Neural cell (in vitro differentiated cells): ENCODE data around the gene ADCY2. TPM values are rescaled to one million over a fixed set of nuclear protein-coding genes. Genes with fewer than 3 reads are reported as not detected.

Experiments used
- H2AFZ ChIP-seq: fragments of 200-600, 300-800 bp; sonication (generic), shearing (Covaris generic); 2 replicates; pipeline ENCODE4 v1.6.0; 2014; ENCODE audit warnings: low read depth, mild to moderate bottlenecking, antibody characterized with exemption, low read length, moderate library complexity
- H3F3A ChIP-seq: fragments of 200-600 bp; shearing (Covaris generic); 2 replicates; pipeline ENCODE4 v1.6.1; 2016; ENCODE audit warnings: mild to moderate bottlenecking, moderate library complexity, mixed read lengths, antibody characterized with exemption, low read length; ENCODE audit not compliant: insufficient read depth, poor library complexity, severe bottlenecking
- H3K27ac ChIP-seq: fragments of 200-600, 300-800 bp; sonication (generic), shearing (Covaris generic); 2 replicates; pipeline ENCODE4 v1.5.1; 2014; ENCODE audit warnings: mild to moderate bottlenecking, low read length, moderate library complexity
- H3K27me3 ChIP-seq: fragments of 300-800, 200-600 bp; sonication (generic), shearing (Covaris generic); 2 replicates; pipeline ENCODE4 v1.6.0; 2014; ENCODE audit warnings: mild to moderate bottlenecking, low read depth, low read length, moderate library complexity; ENCODE audit not compliant: insufficient read depth
- H3K36me3 ChIP-seq: fragments of 300-800, 200-600 bp; sonication (generic), shearing (Covaris generic); 2 replicates; pipeline ENCODE4 v1.5.1; 2014; ENCODE audit warnings: mild to moderate bottlenecking, antibody characterized with exemption, low read length, moderate library complexity; ENCODE audit not compliant: insufficient read depth
- H3K4me2 ChIP-seq: fragments of 300-800, 200-600 bp; sonication (generic), shearing (Covaris generic); 2 replicates; pipeline ENCODE4 v1.6.0; 2014; ENCODE audit warnings: mild to moderate bottlenecking, low read length
- H3K4me3 ChIP-seq: fragments of 300-800, 200-600 bp; sonication (generic), shearing (Covaris generic); 2 replicates; pipeline ENCODE4 v1.5.1; 2014; ENCODE audit warnings: mild to moderate bottlenecking, low read length, moderate library complexity
- H3K79me2 ChIP-seq: fragments of 200-600 bp; shearing (Covaris generic); replicated peaks from 2 replicates; pipeline ENCODE4 v1.6.0; 2014; ENCODE audit warnings: mild to moderate bottlenecking, low read length, moderate library complexity; ENCODE audit not compliant: insufficient read depth
- H3K9ac ChIP-seq: fragments of 300-800, 200-600 bp; sonication (generic), shearing (Covaris generic); 2 replicates; pipeline ENCODE4 v1.6.1; 2016; ENCODE audit warnings: mild to moderate bottlenecking, low read length, mixed read lengths
- H3K9me2 ChIP-seq: fragments of 200-600 bp; shearing (Covaris generic); 2 replicates; pipeline ENCODE4 v1.6.1; 2016; ENCODE audit warnings: mild to moderate bottlenecking, low read length, mixed read lengths; ENCODE audit not compliant: insufficient read depth
- H3K9me3 ChIP-seq: fragments of 200-600, 300-800 bp; sonication (generic), shearing (Covaris generic); 2 replicates; pipeline ENCODE4 v1.6.1; 2016; ENCODE audit warnings: mild to moderate bottlenecking, mixed run types, low read length, moderate library complexity, mixed read lengths
- H4K20me1 ChIP-seq: fragments of 200-600 bp; shearing (Covaris generic); 2 replicates; pipeline ENCODE4 v1.6.1; 2016; ENCODE audit warnings: mild to moderate bottlenecking, mixed run types; ENCODE audit not compliant: insufficient read depth
- CTCF ChIP-seq: fragments of 450-650 bp; IDR thresholded peaks from 2 replicates; pipeline ENCODE4 v1.5.1; 2014; ENCODE audit warnings: antibody characterized with exemption, mild to moderate bottlenecking, moderate library complexity; ENCODE audit not compliant: poor library complexity, severe bottlenecking
- EP300 ChIP-seq: fragments of 450-650 bp; conservative IDR thresholded peaks from 2 replicates; pipeline ENCODE4 v1.6.1; 2014; ENCODE audit warnings: antibody characterized with exemption, mild to moderate bottlenecking, moderate library complexity; ENCODE audit not compliant: poor library complexity, severe bottlenecking
- EZH2 ChIP-seq: fragments of 200-600, 300-800 bp; shearing (Covaris generic), sonication (generic); IDR thresholded peaks from 2 replicates; pipeline ENCODE4 v1.6.1; 2014; ENCODE audit warnings: antibody characterized with exemption, low read length, borderline replicate concordance, mild to moderate bottlenecking; ENCODE audit not compliant: insufficient read depth, poor library complexity, severe bottlenecking
- MXI1 ChIP-seq: fragments of 450-650 bp; conservative IDR thresholded peaks from 2 replicates; pipeline ENCODE4 v1.6.1; 2014; ENCODE audit warnings: antibody characterized with exemption, mild to moderate bottlenecking; ENCODE audit not compliant: poor library complexity, severe bottlenecking
- POLR2AphosphoS5 ChIP-seq: IDR thresholded peaks from 2 replicates; pipeline ENCODE4 v1.6.1; 2012
- RAD21 ChIP-seq: fragments of 450-650 bp; conservative IDR thresholded peaks from 2 replicates; pipeline ENCODE4 v1.6.1; 2014; ENCODE audit warnings: antibody characterized with exemption, mild to moderate bottlenecking, moderate library complexity
- REST ChIP-seq: IDR thresholded peaks from 2 replicates; pipeline ENCODE4 v1.6.1; 2012; ENCODE audit warnings: borderline replicate concordance
- SMC3 ChIP-seq: fragments of 450-650 bp; conservative IDR thresholded peaks from 2 replicates; pipeline ENCODE4 v1.6.1; 2014; ENCODE audit warnings: antibody characterized with exemption, mild to moderate bottlenecking, moderate library complexity; ENCODE audit not compliant: poor library complexity
- TAF1 ChIP-seq: IDR thresholded peaks from 2 replicates; pipeline ENCODE4 v1.6.1; 2012; ENCODE audit warnings: low read depth
- polyA plus RNA-seq: library from polyadenylated mRNA; depleted of rRNA; stranded (reverse); fragments of >200 nt; gene quantifications from 2 replicates; pipeline ENCODE4 v1.2.3, GENCODE V29; 2014

ADCY2 gene
- polyA plus RNA-seq, 1 donor from 2014 or later = 1.9 TPM

- H3K36me3 ChIP-seq = no peaks in the 10 kb centered on the region
- H3K27me3 ChIP-seq = no peaks in the 10 kb centered on the region
- H3K9ac ChIP-seq = no peak overlapping the region
- H4K20me1 ChIP-seq = no peaks in the 10 kb centered on the region
- H3F3A ChIP-seq = no peaks in the 10 kb centered on the region
- H3K79me2 ChIP-seq = no peaks in the 10 kb centered on the region
- H3K27ac ChIP-seq = no peak overlapping the region
- no peak overlapping the region for H2AFZ ChIP-seq
- no peak overlapping the region for H3K4me3 ChIP-seq
- no peak overlapping the region for H3K4me2 ChIP-seq
- TF ChIP-seq EP300 = no peak
- no peak for TF ChIP-seq TAF1
- no peak for TF ChIP-seq CTCF
- TF ChIP-seq POLR2AphosphoS5 = no peak
- no peak for TF ChIP-seq RAD21
- TF ChIP-seq SMC3 = no peak
- TF ChIP-seq EZH2 = no peak
- no peak for TF ChIP-seq MXI1
- TF ChIP-seq REST = no peak
- no peaks in the 10 kb centered on the region for H3K9me3 ChIP-seq
- H3K9me2 ChIP-seq = no peaks in the 10 kb centered on the region
Observed at GRCh38 chr5:7585807-7586206, 189.9 kb downstream of the ADCY2 start.

GRCh38 chr5:7586480-7586879, 190.5 kb downstream of the ADCY2 start:
- no peak overlapping the region for H3K9ac ChIP-seq
- H3K79me2 ChIP-seq = no peaks in the 10 kb centered on the region
- H3F3A ChIP-seq = no peaks in the 10 kb centered on the region
- H4K20me1 ChIP-seq = no peaks in the 10 kb centered on the region
- no peak overlapping the region for H3K27ac ChIP-seq
- no peaks in the 10 kb centered on the region for H3K9me2 ChIP-seq
- TF ChIP-seq MXI1 (no peak), TAF1 (no peak), EP300 (no peak), SMC3 (no peak), CTCF (no peak), POLR2AphosphoS5 (no peak), REST (no peak), EZH2 (no peak), RAD21 (no peak)
- H3K36me3 ChIP-seq = no peaks in the 10 kb centered on the region
- no peaks in the 10 kb centered on the region for H3K27me3 ChIP-seq
- no peak overlapping the region for H2AFZ ChIP-seq
- H3K9me3 ChIP-seq = no peaks in the 10 kb centered on the region
- H3K4me2 ChIP-seq = no peak overlapping the region
- H3K4me3 ChIP-seq = no peak overlapping the region
